Measurements from ENCODE around the gene MRPL1.

Gene MRPL1

GRCh38 chr4:77862478-77863216, at the start of gene MRPL1:
TSS of gene MRPL1 (plus strand) at chr4:77862830. CDS start at chr4:77862849, 19 bp downstream.
- peak within 1 kb of the TSS; percentile 94 for H3K4me3 ChIP-seq (ENCODE audit: low read depth, low read length)
- peak; percentile 87 for TF ChIP-seq MYC (IDR thresholded peaks at IDR 0.05; ENCODE audit: low read depth, low read length)
- TF ChIP-seq POLR2A (IDR thresholded peaks at IDR 0.05; ENCODE audit: extremely low read depth, insufficient read length): peak; percentile 71
- no peak for TF ChIP-seq CTCF (IDR thresholded peaks at IDR 0.05; ENCODE audit: low read depth, low read length)
- peak; percentile 78 for TF ChIP-seq MAX (IDR thresholded peaks at IDR 0.05; ENCODE audit: low read depth, low read length)
- peak; percentile 96 for DNase-seq (ENCODE audit: low read depth)

DNA sequence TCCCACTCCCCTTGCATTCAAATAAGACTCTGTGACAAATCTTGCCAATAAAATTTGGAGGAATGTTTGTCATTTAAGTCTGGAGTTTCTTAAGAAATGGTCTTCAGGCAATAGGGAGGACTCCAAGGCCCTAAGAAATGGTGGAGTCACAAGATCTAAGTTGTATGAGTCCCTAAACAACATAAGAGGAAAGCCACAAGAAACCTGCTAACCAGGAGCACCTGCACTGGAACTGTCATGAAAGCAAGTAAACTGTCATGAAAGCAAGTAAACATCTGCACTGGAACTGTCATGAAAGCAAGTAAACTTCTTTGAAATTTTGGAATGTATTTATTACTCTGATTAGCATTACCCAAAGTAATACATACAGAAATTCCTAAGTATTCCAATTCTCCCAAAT, 47.0 kb upstream of the MRPL1 start:
- no peak overlapping the region for H3K4me3 ChIP-seq (ENCODE audit: low read depth, low read length)
- TF ChIP-seq MAX (IDR thresholded peaks at IDR 0.05; ENCODE audit: low read depth, low read length) (no peak), MYC (IDR thresholded peaks at IDR 0.05; ENCODE audit: low read depth, low read length) (no peak), POLR2A (IDR thresholded peaks at IDR 0.05; ENCODE audit: extremely low read depth, insufficient read length) (no peak), CTCF (IDR thresholded peaks at IDR 0.05; ENCODE audit: low read depth, low read length) (no peak)
- DNase-seq (ENCODE audit: low read depth): no peak

DNA sequence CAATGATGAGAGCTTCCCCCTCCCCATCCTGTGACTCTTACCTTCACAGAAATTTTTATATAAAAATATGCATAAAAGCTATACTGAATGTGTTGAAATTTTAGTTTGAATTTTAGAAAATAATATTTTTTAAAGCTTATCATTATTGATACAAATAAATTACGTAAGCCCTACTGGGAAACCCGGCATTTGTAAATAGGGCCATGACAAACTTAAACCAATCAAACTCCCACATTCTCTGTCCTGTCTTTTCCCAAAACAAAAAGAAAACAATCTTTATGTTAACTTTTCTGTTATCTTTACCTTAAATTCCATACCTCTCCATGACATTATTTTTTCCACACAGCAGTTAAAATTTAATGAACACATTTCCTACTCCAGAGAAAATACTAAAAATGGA, 46.1 kb upstream of the MRPL1 start:
- no peak for DNase-seq (ENCODE audit: low read depth)
- no peak for TF ChIP-seq POLR2A (IDR thresholded peaks at IDR 0.05; ENCODE audit: extremely low read depth, insufficient read length)
- TF ChIP-seq CTCF (IDR thresholded peaks at IDR 0.05; ENCODE audit: low read depth, low read length): no peak
- TF ChIP-seq MAX (IDR thresholded peaks at IDR 0.05; ENCODE audit: low read depth, low read length): no peak
- no peak for TF ChIP-seq MYC (IDR thresholded peaks at IDR 0.05; ENCODE audit: low read depth, low read length)
- no peak overlapping the region for H3K4me3 ChIP-seq (ENCODE audit: low read depth, low read length)

DNA sequence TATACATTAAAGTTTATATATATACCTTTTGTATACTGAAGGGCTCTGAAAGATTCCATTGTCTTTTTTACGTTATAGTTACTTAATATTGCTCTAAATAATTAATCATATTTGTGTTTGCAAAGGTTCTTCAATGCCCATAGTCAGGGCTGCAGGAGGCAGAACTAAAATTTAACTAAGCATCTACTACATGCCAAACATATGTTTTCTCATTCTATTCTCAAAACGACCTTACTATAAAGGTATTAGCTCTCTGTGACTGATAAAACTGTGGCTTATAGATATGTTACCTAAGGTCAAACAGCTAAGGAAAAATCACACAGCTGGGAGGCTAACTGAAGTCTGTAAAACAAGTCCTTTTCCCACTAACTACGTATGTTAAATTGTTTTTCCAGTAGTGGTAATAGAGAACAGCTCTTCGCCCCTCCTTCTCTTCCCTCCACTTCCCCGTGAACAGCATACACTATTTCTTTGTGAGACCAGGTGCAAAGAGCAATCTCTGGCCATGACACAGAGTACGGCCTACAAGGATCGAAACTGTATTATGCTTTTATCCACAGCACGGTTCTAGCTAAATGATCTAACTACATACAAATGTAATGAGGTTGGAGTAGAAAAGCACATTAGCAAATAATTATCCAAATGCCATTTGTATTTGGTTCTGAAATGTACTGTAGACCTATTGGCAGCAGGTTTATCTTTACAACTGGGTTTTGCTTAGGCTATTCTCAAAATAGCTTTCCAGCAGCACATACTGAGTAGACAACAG, 45.1 kb upstream of the MRPL1 start:
- TF ChIP-seq MYC (IDR thresholded peaks at IDR 0.05; ENCODE audit: low read depth, low read length) (no peak), CTCF (IDR thresholded peaks at IDR 0.05; ENCODE audit: low read depth, low read length) (no peak), POLR2A (IDR thresholded peaks at IDR 0.05; ENCODE audit: extremely low read depth, insufficient read length) (no peak), MAX (IDR thresholded peaks at IDR 0.05; ENCODE audit: low read depth, low read length) (no peak)
- DNase-seq (ENCODE audit: low read depth): no peak
- peak overlapping the region; percentile 79 for H3K4me3 ChIP-seq (ENCODE audit: low read depth, low read length)

DNA sequence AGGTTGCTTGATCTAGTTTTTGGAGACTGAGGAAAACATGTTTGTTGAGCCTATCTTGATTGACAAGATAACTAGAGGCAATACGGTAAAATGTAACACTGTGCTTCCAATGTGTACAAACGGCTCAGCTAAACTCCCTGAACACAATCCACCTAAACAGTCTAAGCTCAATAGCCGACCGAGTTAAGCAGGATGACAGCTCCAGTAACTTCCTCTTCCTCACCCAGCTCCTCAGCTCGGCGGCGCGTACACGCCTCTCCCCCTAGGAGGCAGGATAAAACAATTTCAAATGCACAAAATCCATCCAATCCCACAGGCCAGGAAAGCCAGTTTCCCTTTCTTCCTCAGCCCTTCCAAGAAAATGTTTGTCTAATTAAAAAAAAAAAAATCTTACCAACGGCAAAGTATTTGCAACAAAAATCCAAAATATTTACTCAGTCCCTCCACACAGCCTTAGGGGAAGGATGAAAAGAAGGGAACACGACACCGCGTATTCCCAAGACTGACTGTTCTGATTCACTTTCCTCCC, 44.5 kb upstream of the MRPL1 start:
- DNase-seq (ENCODE audit: low read depth): peak; percentile 91
- H3K4me3 ChIP-seq (ENCODE audit: low read depth, low read length): peak overlapping the region; percentile 79
- TF ChIP-seq CTCF (IDR thresholded peaks at IDR 0.05; ENCODE audit: low read depth, low read length) (peak; percentile 47), POLR2A (IDR thresholded peaks at IDR 0.05; ENCODE audit: extremely low read depth, insufficient read length) (no peak)

Measured in NB4 (cell line).